ENCODE data around the gene GNAS-AS1.

The GNAS-AS1 gene

GRCh38 chr20:58877050-58877975 lies 26.6 kb upstream of the GNAS-AS1 start:
- peak overlapping the region; percentile 84 for H3K27ac Mint-ChIP-seq
- peaks cover 3% of the 10 kb centered on the region for H3K27me3 Mint-ChIP-seq (ENCODE audit: low read depth)

DNA sequence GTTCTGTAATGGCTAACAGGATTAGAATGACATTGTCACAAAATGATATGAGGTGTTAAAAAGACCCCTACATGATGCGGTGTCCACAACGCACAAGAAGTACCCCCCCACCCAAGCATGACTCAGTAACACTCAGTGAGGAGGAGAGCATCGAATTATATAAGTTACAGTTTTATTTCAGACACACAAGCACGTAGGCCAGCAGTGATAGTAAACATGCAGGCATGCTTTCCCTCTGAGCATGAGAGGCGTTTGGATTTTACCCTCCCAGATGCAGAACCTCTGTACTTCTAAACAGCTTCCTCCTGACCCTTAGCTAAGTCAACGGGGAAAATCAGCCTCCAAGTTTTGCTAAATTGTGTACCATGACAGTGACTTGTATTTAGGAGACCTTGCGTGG lies 25.7 kb upstream of the GNAS-AS1 start:
- H3K27me3 Mint-ChIP-seq (ENCODE audit: low read depth): peaks cover 3% of the 10 kb centered on the region
- H3K36me3 Mint-ChIP-seq (ENCODE audit: low read depth): peaks cover 4% of the 10 kb centered on the region
- no peaks in the 10 kb centered on the region for H3K9me3 Mint-ChIP-seq
- no peak overlapping the region for H3K27ac Mint-ChIP-seq
- H3K4me1 Mint-ChIP-seq (ENCODE audit: low read depth): peaks cover 26% of the 10 kb centered on the region
- H3K4me3 Mint-ChIP-seq: no peak overlapping the region

More at GRCh38 chr20:58877050-58877975, 26.6 kb upstream of the GNAS-AS1 start:
- Mint-ChIP-seq H3K4me1 (ENCODE audit: low read depth) (peaks cover 26% of the 10 kb centered on the region), H3K9me3 (no peaks in the 10 kb centered on the region), H3K4me3 (peak overlapping the region; percentile 38), H3K36me3 (ENCODE audit: low read depth) (peaks cover 4% of the 10 kb centered on the region)

- H3K36me3 Mint-ChIP-seq (ENCODE audit: low read depth): peaks cover 4% of the 10 kb centered on the region
- H3K4me3 Mint-ChIP-seq: no peak overlapping the region
- H3K9me3 Mint-ChIP-seq: no peaks in the 10 kb centered on the region
- H3K27ac Mint-ChIP-seq: no peak overlapping the region
- peaks cover 30% of the 10 kb centered on the region for H3K4me1 Mint-ChIP-seq (ENCODE audit: low read depth)
- H3K27me3 Mint-ChIP-seq (ENCODE audit: low read depth): peaks cover 8% of the 10 kb centered on the region
Observed at GRCh38 chr20:58875541-58876134, 24.9 kb upstream of the GNAS-AS1 start.

- no peak overlapping the region for H3K27ac Mint-ChIP-seq
- no peak overlapping the region for H3K4me3 Mint-ChIP-seq
- H3K36me3 Mint-ChIP-seq (ENCODE audit: low read depth): peaks cover 4% of the 10 kb centered on the region
- peaks cover 8% of the 10 kb centered on the region for H3K27me3 Mint-ChIP-seq (ENCODE audit: low read depth)
- peaks cover 34% of the 10 kb centered on the region for H3K4me1 Mint-ChIP-seq (ENCODE audit: low read depth)
- no peaks in the 10 kb centered on the region for H3K9me3 Mint-ChIP-seq
Observed at GRCh38 chr20:58875111-58875510, 24.4 kb upstream of the GNAS-AS1 start.

GRCh38 chr20:58874469-58874868 lies 23.8 kb upstream of the GNAS-AS1 start:
- Mint-ChIP-seq H3K27ac (no peak overlapping the region), H3K4me3 (no peak overlapping the region), H3K9me3 (no peaks in the 10 kb centered on the region), H3K4me1 (ENCODE audit: low read depth) (peaks cover 31% of the 10 kb centered on the region), H3K36me3 (ENCODE audit: low read depth) (peaks cover 4% of the 10 kb centered on the region), H3K27me3 (ENCODE audit: low read depth) (peaks cover 8% of the 10 kb centered on the region)

DNA sequence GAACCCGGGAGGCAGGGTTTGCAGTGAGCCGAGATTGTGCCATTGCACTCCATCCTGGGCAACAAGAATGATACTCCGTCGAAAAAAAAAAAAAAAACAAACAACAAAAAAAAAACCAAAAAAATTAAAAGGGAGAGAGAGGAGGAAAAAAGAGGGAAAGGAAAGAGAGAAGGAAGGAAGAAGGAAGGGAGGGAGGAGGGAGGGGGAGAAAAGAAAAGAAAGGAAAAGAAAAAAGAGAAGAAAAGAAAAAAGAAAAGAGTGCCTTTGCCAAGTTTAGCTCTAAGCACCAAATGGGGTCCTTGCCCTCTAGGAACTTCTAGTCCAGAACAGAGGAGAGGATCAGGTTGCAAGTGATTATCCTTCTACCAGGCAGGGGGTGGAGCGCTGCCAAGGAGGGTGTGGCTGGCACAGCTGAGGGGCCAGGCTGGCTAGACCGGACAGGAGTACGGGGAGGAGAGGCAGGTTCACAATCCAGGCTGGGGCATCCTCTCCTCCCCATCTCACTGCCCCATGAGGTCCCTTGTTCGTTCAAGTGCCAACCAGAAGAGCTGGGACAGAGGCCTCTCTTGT lies 20.9 kb upstream of the GNAS-AS1 start:
- Mint-ChIP-seq H3K36me3 (ENCODE audit: low read depth) (no peaks in the 10 kb centered on the region), H3K9me3 (no peaks in the 10 kb centered on the region), H3K27ac (no peak overlapping the region), H3K4me1 (ENCODE audit: low read depth) (peaks cover 10% of the 10 kb centered on the region), H3K27me3 (ENCODE audit: low read depth) (peaks cover 19% of the 10 kb centered on the region), H3K4me3 (no peak overlapping the region)

DNA sequence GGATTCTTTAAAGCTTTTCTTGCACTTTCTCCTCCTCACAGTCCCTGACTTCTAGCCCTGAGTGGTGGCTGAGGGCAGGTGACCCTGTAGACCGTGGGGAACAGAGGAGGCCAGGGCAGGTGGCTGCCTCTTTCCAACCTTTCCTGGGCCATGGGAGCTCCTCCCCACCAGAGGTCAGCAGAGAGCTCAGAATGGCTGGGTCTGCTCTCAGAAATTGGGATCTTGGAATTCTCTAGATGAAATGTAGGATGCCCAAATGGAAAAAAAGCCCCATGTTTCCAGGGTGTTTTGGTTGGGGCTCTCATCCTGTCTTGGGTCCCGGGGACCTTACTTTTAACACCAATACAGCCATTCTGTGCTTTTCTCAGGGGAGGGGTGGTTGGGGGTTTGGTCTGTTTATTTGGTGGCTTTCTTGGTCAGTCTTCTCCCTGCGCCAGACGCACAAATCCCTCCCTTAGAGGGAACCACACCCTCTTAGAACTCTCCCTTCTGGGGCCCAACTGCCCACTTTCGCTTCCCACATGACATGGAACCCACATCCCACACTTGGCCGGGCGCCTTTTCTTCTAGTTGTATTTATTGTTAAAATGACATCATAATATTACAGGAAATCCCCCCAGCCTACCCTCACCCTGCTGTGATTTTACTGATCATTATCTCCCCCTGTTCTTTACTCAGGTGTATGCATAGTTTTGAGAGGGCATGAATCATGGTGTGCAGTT lies 19.8 kb upstream of the GNAS-AS1 start:
- Mint-ChIP-seq H3K36me3 (ENCODE audit: low read depth) (no peaks in the 10 kb centered on the region), H3K27me3 (ENCODE audit: low read depth) (peaks cover 30% of the 10 kb centered on the region), H3K9me3 (no peaks in the 10 kb centered on the region), H3K27ac (no peak overlapping the region), H3K4me1 (ENCODE audit: low read depth) (peaks cover 10% of the 10 kb centered on the region), H3K4me3 (no peak overlapping the region)

DNA sequence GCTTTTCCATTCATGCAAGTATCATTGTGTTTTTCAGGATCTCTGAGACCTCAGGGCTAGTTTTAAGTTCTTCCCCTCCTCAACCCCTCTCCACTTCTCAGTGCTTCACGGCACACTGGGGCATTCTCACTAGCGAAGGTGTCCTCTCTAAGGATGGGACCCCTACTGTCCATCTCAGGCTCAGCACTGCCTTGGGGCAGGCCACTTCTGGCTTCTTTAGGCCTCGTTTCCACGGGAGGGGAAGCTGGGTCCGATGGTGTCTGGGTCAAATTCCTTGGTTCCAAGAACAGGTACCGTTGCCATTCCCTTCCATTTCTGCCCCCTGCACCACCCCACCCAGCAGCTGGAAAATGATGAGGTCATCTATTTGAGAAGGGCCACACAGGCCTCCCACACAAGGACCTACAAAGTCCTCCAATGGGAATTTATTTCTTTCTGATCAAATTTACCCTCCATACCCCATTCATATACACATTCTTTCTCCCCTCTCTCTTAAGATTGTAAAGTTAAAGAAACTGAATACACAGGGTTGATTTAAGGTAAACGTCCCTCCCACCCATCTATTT lies 19.0 kb upstream of the GNAS-AS1 start:
- no peak overlapping the region for H3K4me3 Mint-ChIP-seq
- H3K9me3 Mint-ChIP-seq: no peaks in the 10 kb centered on the region
- H3K27me3 Mint-ChIP-seq (ENCODE audit: low read depth): peaks cover 30% of the 10 kb centered on the region
- no peak overlapping the region for H3K27ac Mint-ChIP-seq
- H3K36me3 Mint-ChIP-seq (ENCODE audit: low read depth): no peaks in the 10 kb centered on the region
- H3K4me1 Mint-ChIP-seq (ENCODE audit: low read depth): peaks cover 10% of the 10 kb centered on the region

GRCh38 chr20:58868795-58869194 lies 18.1 kb upstream of the GNAS-AS1 start:
- no peaks in the 10 kb centered on the region for H3K9me3 Mint-ChIP-seq
- H3K4me3 Mint-ChIP-seq: no peak overlapping the region
- H3K27me3 Mint-ChIP-seq (ENCODE audit: low read depth): peaks cover 30% of the 10 kb centered on the region
- no peak overlapping the region for H3K27ac Mint-ChIP-seq
- no peaks in the 10 kb centered on the region for H3K36me3 Mint-ChIP-seq (ENCODE audit: low read depth)
- H3K4me1 Mint-ChIP-seq (ENCODE audit: low read depth): peaks cover 10% of the 10 kb centered on the region

DNA sequence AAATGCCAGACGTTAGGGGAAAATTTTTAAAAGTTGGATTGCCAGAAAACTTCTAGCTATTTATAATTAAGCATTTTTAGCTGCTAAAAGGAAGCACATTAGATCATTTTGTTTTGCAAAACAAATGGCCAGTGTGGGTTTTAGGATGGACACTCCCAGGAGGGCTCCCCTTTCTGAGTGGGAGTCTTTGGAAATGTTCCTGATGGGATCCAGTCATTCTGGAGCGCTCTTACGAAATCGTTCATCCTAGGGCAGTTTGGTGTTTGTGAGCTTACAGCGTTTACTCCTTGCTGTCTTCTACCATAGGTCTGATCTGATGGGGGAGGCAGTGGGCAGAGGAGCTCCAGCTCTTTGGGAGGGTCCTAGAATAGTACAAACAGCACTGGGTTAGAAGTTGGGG lies 16.5 kb upstream of the GNAS-AS1 start:
- Mint-ChIP-seq H3K27ac (no peak overlapping the region), H3K9me3 (no peaks in the 10 kb centered on the region), H3K4me3 (no peak overlapping the region)

GRCh38 chr20:58865843-58866242 lies 15.1 kb upstream of the GNAS-AS1 start:
- Mint-ChIP-seq H3K9me3 (no peaks in the 10 kb centered on the region), H3K4me3 (no peak overlapping the region), H3K4me1 (ENCODE audit: low read depth) (peaks cover 6% of the 10 kb centered on the region), H3K27me3 (ENCODE audit: low read depth) (peaks cover 47% of the 10 kb centered on the region), H3K27ac (no peak overlapping the region), H3K36me3 (ENCODE audit: low read depth) (no peaks in the 10 kb centered on the region)

More for the DNA sequence above, 16.5 kb upstream of the GNAS-AS1 start:
- H3K4me1 Mint-ChIP-seq (ENCODE audit: low read depth): peaks cover 9% of the 10 kb centered on the region
- H3K36me3 Mint-ChIP-seq (ENCODE audit: low read depth): no peaks in the 10 kb centered on the region
- H3K27me3 Mint-ChIP-seq (ENCODE audit: low read depth): peaks cover 43% of the 10 kb centered on the region

DNA sequence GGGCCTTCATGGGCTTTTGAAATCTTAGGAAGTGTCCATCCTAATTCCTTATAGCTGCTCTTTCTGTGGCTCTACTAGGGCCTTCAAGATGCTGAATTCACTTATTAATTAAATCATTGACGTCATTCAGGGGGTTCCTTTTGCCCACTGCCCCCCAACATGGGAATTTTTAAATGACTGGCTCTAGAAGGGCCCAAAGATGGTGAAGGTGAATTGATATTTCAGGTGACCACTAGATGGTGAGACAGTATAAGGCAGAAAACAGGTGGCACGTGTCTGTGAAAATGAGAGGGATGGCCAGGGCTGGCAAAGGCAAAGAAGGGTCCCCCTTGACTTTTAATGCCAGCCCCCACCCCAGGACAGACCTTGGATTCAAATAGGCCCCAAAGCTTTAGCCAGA lies 13.6 kb upstream of the GNAS-AS1 start:
- Mint-ChIP-seq H3K4me1 (ENCODE audit: low read depth) (no peaks in the 10 kb centered on the region), H3K36me3 (ENCODE audit: low read depth) (no peaks in the 10 kb centered on the region), H3K4me3 (no peak overlapping the region), H3K27me3 (ENCODE audit: low read depth) (peaks cover 52% of the 10 kb centered on the region), H3K9me3 (no peaks in the 10 kb centered on the region), H3K27ac (no peak overlapping the region)

GRCh38 chr20:58863044-58863790 lies 12.5 kb upstream of the GNAS-AS1 start:
- Mint-ChIP-seq H3K27ac (no peak overlapping the region), H3K4me1 (ENCODE audit: low read depth) (no peaks in the 10 kb centered on the region), H3K4me3 (no peak overlapping the region), H3K36me3 (ENCODE audit: low read depth) (no peaks in the 10 kb centered on the region), H3K27me3 (ENCODE audit: low read depth) (peaks cover 62% of the 10 kb centered on the region), H3K9me3 (no peaks in the 10 kb centered on the region)

Data from T-helper 1 cell treated with Interleukin-12 subunit alpha and Interleukin-12 subunit beta and Interleukin-4 antibody, amounts not matched to agents 30 μg/mL and 1 μg/mL, for 36 hours (primary cell).